Colonic mucosa (tissue), 4 donors: ENCODE data around the gene SCART1. TPM values are rescaled to one million over a fixed set of nuclear protein-coding genes. Genes with fewer than 3 reads are reported as not detected.

Experiments
- DNase-seq: peaks from one replicate; pipeline ENCODE4 v3.0.0-alpha.2; 2020
- H3K27ac ChIP-seq: fragments of 200-600 bp; one replicate; pipeline ENCODE4 v1.8.0; 2021
- H3K27me3 ChIP-seq: fragments of 200-600 bp; one replicate; pipeline ENCODE4 v1.8.0; 2021
- H3K36me3 ChIP-seq: fragments of 200-600 bp; one replicate; pipeline ENCODE4 v1.8.0; 2021
- H3K4me1 ChIP-seq: fragments of 200-600 bp; one replicate; pipeline ENCODE4 v1.8.0; 2021; ENCODE audit warnings: mild to moderate bottlenecking
- H3K4me3 ChIP-seq: fragments of 200-600 bp; one replicate; pipeline ENCODE4 v1.8.0; 2021
- H3K9ac ChIP-seq, 2 donors: one replicate each; pipeline ENCODE4 v1.7.0; 2013; ENCODE audit warnings: control low read depth in 2 of 2, low read depth in 2 of 2, low read length in 2 of 2
- H3K9me3 ChIP-seq: fragments of 200-600 bp; one replicate; pipeline ENCODE4 v1.8.0; 2021
- intact Hi-C: fragments of 100-400 bp; cut with DNase I; formaldehyde crosslinking; loops from one replicate; pipeline ENCODE4 v1.14.1; 2022
- total RNA-seq, 2 donors: library from RNA; stranded (reverse); fragmentation: NEBNext Ultra II Directional in 1 of 2; extraction: Animal tissue kit (Norgen Biotek cat#: 25700) in 1 of 2; gene quantifications; one replicate each; pipeline ENCODE4 v1.2.1, GENCODE V29; 2021
- TF ChIP-seq, protein P1 (sequence below): fragments of 200-600 bp; IDR thresholded peaks from one replicate; pipeline ENCODE4 v1.8.0; 2022; ENCODE audit warnings: antibody characterized with exemption, mild to moderate bottlenecking
- donor health status: healthy.
- donor health status: DM: no; HTN: no; CAD: no.
- donor health status: DM: no; HTN: no; CAD: no.

The SCART1 gene
- total RNA-seq, 2 donors from 2014 or later, result 1.3 to 1.6 TPM

DNA sequence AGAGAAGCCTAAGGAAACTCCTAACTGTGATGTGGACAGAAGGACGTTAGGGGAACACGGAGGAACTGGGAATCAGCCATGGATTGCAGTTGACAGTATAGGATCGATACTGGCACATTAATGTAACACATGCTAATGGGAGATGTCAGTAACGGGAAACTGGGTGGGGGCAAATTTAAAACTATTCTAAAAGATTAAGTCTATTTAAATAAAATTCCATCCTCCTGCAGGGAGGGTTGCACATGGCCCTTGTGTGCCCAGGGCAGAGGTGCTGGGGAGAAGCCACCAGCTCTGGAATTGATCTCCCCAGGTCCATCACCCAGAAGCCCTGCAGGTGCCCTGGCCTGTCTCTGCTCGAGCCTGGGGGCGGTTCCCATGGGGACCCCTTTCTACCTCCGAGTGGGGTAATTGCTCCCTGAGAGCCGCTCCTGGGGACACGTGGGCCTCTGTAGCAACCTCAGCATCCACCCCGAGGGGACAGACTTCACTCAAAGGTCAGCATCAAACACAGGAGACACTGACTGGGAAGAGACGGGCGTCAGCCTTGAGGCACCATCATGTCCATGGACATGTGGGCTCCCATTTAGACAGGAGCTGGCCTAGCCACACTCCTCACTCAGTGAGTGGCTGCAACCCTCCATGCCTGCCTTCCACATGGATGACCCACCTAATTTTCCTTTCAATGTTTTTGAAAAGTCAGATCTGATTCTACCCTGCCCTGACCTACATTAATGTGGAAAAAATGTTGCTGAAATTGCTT is 21.1 kb downstream of the SCART1 start:
- Histone ChIP-seq H3K27ac (no peak overlapping the region), H3K36me3 (no peaks in the 10 kb centered on the region), H3K9me3 (peaks cover 5% of the 10 kb centered on the region), H3K4me3 (no peak overlapping the region), H3K27me3 (no peaks in the 10 kb centered on the region), H3K4me1 (no peaks in the 10 kb centered on the region), H3K9ac (no peak overlapping the region)
- TF ChIP-seq, protein P1, sequence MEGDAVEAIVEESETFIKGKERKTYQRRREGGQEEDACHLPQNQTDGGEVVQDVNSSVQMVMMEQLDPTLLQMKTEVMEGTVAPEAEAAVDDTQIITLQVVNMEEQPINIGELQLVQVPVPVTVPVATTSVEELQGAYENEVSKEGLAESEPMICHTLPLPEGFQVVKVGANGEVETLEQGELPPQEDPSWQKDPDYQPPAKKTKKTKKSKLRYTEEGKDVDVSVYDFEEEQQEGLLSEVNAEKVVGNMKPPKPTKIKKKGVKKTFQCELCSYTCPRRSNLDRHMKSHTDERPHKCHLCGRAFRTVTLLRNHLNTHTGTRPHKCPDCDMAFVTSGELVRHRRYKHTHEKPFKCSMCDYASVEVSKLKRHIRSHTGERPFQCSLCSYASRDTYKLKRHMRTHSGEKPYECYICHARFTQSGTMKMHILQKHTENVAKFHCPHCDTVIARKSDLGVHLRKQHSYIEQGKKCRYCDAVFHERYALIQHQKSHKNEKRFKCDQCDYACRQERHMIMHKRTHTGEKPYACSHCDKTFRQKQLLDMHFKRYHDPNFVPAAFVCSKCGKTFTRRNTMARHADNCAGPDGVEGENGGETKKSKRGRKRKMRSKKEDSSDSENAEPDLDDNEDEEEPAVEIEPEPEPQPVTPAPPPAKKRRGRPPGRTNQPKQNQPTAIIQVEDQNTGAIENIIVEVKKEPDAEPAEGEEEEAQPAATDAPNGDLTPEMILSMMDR, result no peak
- intact Hi-C loops, result no loop called here
- DNase-seq, result no peak

DNA sequence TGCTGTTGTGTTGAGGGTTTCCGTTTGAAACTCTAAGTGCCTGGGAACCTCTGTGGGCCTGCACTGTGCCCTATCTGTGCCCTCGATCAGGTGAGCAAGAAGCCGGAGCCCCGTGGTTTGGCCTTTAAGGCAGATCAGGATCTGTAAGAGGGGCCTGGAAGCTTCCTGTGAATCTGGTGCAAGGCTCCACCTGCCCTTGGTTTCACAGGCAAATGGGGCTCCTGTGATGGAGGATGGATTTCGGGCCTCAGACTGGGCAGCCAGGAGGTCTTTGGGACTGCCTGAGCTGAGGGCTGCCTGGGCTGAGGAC is 21.6 kb downstream of the SCART1 start:
- TF ChIP-seq, protein P1, result no peak
- H3K27ac ChIP-seq, result no peak overlapping the region
- intact Hi-C loops, result no loop called here

DNA sequence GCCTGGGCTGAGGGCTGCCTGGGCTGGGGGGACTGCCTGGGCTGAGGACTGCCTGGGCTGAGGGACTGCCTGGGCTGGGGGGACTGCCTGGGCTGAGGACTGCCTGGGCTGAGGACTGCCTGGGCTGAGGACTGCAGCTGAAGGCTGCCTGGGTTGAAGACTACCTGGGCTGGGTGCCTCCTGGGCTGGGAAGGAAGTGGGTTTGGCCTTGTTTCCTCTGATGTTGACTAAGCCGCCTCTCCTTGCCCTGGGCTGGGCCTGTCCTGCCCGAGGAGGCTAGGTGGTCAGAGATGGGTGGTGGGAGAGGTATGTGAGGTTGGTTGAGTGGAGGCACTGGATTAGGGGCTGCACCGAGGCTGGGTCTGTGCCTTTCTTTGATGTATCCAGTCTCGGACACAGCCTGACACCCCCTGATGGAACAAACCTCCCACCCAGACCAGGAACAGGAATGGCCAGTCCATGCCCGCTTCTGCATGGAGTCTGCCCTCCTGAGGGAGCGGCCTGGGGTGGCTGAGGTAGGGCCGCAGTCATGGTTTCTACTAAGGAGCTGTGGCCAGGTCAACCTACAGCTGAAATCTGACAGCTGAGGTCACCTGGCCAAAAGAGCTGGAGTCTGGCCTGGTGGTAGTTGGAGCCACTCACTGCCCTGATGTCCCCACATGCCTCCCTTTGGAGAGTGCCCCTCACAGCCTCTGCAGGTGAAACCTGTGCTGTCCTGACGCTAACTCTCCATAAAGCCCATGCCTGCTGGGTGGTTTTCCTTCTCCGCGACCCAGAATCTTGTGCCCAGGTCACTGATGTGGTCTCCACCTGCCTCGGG is 22.3 kb downstream of the SCART1 start:
- Histone ChIP-seq H3K9ac (no peak overlapping the region), H3K27ac (no peak overlapping the region), H3K36me3 (no peaks in the 10 kb centered on the region), H3K4me3 (no peak overlapping the region), H3K27me3 (no peaks in the 10 kb centered on the region), H3K4me1 (no peaks in the 10 kb centered on the region), H3K9me3 (no peaks in the 10 kb centered on the region)
- intact Hi-C loops, result no loop called here
- no peak for DNase-seq
- TF ChIP-seq, protein P1, result no peak

More for the DNA sequence above, 21.6 kb downstream of the SCART1 start:
- H3K9ac ChIP-seq, result no peak overlapping the region
- H3K4me3 ChIP-seq, result no peak overlapping the region
- no peaks in the 10 kb centered on the region for H3K4me1 ChIP-seq
- DNase-seq, result no peak
- H3K36me3 ChIP-seq, result no peaks in the 10 kb centered on the region
- peaks cover 4% of the 10 kb centered on the region for H3K9me3 ChIP-seq
- no peaks in the 10 kb centered on the region for H3K27me3 ChIP-seq

DNA sequence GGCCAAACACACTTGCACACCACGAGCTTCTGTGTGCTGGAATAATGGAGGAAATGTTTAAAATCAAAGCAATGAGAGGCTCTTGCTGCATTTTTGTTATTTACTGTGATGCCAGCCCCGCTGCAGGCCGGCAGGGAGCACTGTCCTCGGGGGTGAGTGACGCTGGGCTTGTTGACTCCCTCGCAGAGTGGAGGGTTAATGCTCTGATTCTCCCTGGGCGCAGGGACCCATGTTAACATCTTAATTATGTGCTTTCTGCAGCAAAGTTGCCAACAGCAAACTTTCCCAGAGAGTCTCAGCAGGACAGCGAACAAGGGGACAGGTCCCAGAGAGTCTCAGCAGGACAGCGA is 22.9 kb downstream of the SCART1 start:
- DNase-seq, result no peak
- H3K9ac ChIP-seq, result no peak overlapping the region
- H3K27me3 ChIP-seq, result no peaks in the 10 kb centered on the region
- H3K27ac ChIP-seq, result no peak overlapping the region
- no peaks in the 10 kb centered on the region for H3K4me1 ChIP-seq
- H3K4me3 ChIP-seq, result no peak overlapping the region
- no peaks in the 10 kb centered on the region for H3K36me3 ChIP-seq
- TF ChIP-seq, protein P1, result no peak
- H3K9me3 ChIP-seq, result no peaks in the 10 kb centered on the region
- intact Hi-C loops, result no loop called here

DNA sequence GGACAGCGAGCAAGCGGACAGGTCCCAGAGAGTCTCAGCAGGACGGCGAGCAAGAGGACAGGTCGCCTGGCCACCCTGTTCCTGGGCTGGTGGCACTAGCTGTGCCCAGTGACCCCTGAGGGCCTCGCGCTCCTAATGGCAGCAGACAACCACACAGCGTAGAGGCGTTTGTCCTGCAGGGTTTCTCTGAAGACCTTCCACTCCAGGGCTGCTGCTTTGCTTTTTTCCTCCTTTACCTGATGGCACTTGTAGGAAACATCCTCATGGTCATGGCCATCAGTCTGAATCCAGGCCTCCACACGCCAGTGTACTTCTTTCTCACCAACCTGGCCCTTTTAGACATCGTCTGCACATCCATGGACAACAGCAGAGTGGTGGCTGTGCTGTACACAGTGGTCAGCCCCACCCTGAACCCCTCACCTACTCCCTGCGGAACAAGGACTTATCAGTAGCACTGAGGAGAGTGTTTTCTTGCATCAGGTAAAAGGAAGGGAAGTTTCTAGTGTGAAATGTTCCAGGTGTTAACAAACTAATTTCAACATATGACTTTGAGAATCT is 27.4 kb downstream of the SCART1 start:
- Histone ChIP-seq H3K4me3 (no peak overlapping the region), H3K9ac (no peak overlapping the region), H3K27ac (no peak overlapping the region), H3K36me3 (no peaks in the 10 kb centered on the region), H3K27me3 (no peaks in the 10 kb centered on the region), H3K4me1 (no peaks in the 10 kb centered on the region), H3K9me3 (no peaks in the 10 kb centered on the region)
- intact Hi-C loops, result no loop called here
- TF ChIP-seq, protein P1, result no peak
- no peak for DNase-seq
